HG03565 (cell line): ENCODE measurements around the gene MLST8.
"Not testable (repeated sequence)": the region's sequence is repeated elsewhere in the genome, so short reads cannot be mapped to it uniquely, and the experiment has no call there.

Experiments
- ATAC-seq: cut with Tn5 transposase; IDR thresholded peaks from one replicate; pipeline ENCODE4 v1.9.1; 2021; ENCODE audit warnings: mild to moderate bottlenecking, moderate library complexity; ENCODE audit not compliant: unreplicated experiment

MLST8 gene

GRCh38 chr16:2244926-2245795 lies 39.9 kb downstream of the MLST8 start:
- no peak for ATAC-seq

GRCh38 chr16:2246301-2246885 lies 41.1 kb downstream of the MLST8 start:
- ATAC-seq: no peak

GRCh38 chr16:2250652-2251295 lies 45.5 kb downstream of the MLST8 start:
- no peak for ATAC-seq

- ATAC-seq: peak; percentile 86
Measured at GRCh38 chr16:2251296-2252111, 46.2 kb downstream of the MLST8 start, which contains the start of gene ECI1. TSS of gene ECI1 (minus strand) at chr16:2251587. CDS start at chr16:2251566, 21 bp downstream.

- no peak for ATAC-seq
Measured at GRCh38 chr16:2252806-2253148, 47.5 kb downstream of the MLST8 start.

GRCh38 chr16:2253293-2253692 lies 48.0 kb downstream of the MLST8 start:
- no peak for ATAC-seq

GRCh38 chr16:2256531-2257140 lies 51.4 kb downstream of the MLST8 start:
- ATAC-seq: no peak

- ATAC-seq: no peak
Measured at GRCh38 chr16:2257726-2258125, 52.5 kb downstream of the MLST8 start.

- ATAC-seq: not testable (repeated sequence)
Measured at GRCh38 chr16:2258530-2258929, 53.3 kb downstream of the MLST8 start.
